ENCODE measurements around the gene RTP2.

RTP2 gene

GRCh38 chr3:187673012-187673411, 29.3 kb downstream of the RTP2 start:
- H3K4me2 ChIP-seq (ENCODE audit: low read depth, low read length), result no peak overlapping the region
- H3K9ac ChIP-seq (ENCODE audit: low read length), result no peak overlapping the region
- no peaks in the 10 kb centered on the region for H3K36me3 ChIP-seq (replicated peaks; ENCODE audit: insufficient read depth, low read length)
- DNase-seq, result no peak
- H2AFZ ChIP-seq (ENCODE audit: low read length), result no peak overlapping the region
- no peaks in the 10 kb centered on the region for H3K79me2 ChIP-seq (ENCODE audit: low read length)
- no peaks in the 10 kb centered on the region for H3K4me1 ChIP-seq (ENCODE audit: low read length)
- no peaks in the 10 kb centered on the region for H3F3A ChIP-seq (ENCODE audit: insufficient read depth, low read length)
- TF ChIP-seq EZH2 (optimal IDR thresholded peaks at IDR 0.05; ENCODE audit: low read depth, low read length), result no peak
- TF ChIP-seq EZH2phosphoT487 (IDR thresholded peaks at IDR 0.05; ENCODE audit: low read length), result no peak
- no peak for TF ChIP-seq CTCF (IDR thresholded peaks at IDR 0.05; ENCODE audit: low read length)
- H3K9me3 ChIP-seq (replicated peaks; ENCODE audit: insufficient read depth, low read length), result no peaks in the 10 kb centered on the region
- no peaks in the 10 kb centered on the region for H3K27me3 ChIP-seq (replicated peaks; ENCODE audit: insufficient read depth, low read length)
- no peak overlapping the region for H3K4me3 ChIP-seq (ENCODE audit: low read length)
- no peaks in the 10 kb centered on the region for H3K9me2 ChIP-seq (replicated peaks; ENCODE audit: insufficient read depth, low read length)
- no peak overlapping the region for H3K27ac ChIP-seq (ENCODE audit: low read length)
- H4K20me1 ChIP-seq (ENCODE audit: insufficient read depth, low read length), result no peaks in the 10 kb centered on the region

- Histone ChIP-seq H3K4me1 (ENCODE audit: low read length) (no peaks in the 10 kb centered on the region), H3K4me2 (ENCODE audit: low read depth, low read length) (no peak within 1 kb of the TSS), H3K79me2 (ENCODE audit: low read length) (no peaks in the 10 kb centered on the region), H3K9me2 (replicated peaks; ENCODE audit: insufficient read depth, low read length) (no peaks in the 10 kb centered on the region), H3K9ac (ENCODE audit: low read length) (no peak within 1 kb of the TSS), H3K36me3 (replicated peaks; ENCODE audit: insufficient read depth, low read length) (no peaks in the 10 kb centered on the region), H3K27ac (ENCODE audit: low read length) (no peak within 1 kb of the TSS), H3F3A (ENCODE audit: insufficient read depth, low read length) (no peaks in the 10 kb centered on the region), H3K9me3 (replicated peaks; ENCODE audit: insufficient read depth, low read length) (no peaks in the 10 kb centered on the region), H3K4me3 (ENCODE audit: low read length) (no peak within 1 kb of the TSS), H4K20me1 (ENCODE audit: insufficient read depth, low read length) (no peaks in the 10 kb centered on the region), H2AFZ (ENCODE audit: low read length) (no peak within 1 kb of the TSS), H3K27me3 (replicated peaks; ENCODE audit: insufficient read depth, low read length) (no peaks in the 10 kb centered on the region)
- DNase-seq, result peak; percentile 42
- no peak for TF ChIP-seq CTCF (IDR thresholded peaks at IDR 0.05; ENCODE audit: low read length)
- TF ChIP-seq EZH2 (optimal IDR thresholded peaks at IDR 0.05; ENCODE audit: low read depth, low read length), result no peak
- TF ChIP-seq EZH2phosphoT487 (IDR thresholded peaks at IDR 0.05; ENCODE audit: low read length), result no peak
Measured at GRCh38 chr3:187669675-187670504, 32.5 kb downstream of the RTP2 start, which contains the start of gene SST. SST (minus strand) TSS chr3:187670394; CDS start chr3:187670291, 103 bp downstream.

- Histone ChIP-seq H2AFZ (ENCODE audit: low read length) (no peak overlapping the region), H3K4me2 (ENCODE audit: low read depth, low read length) (no peak overlapping the region), H3K4me3 (ENCODE audit: low read length) (no peak overlapping the region), H3K79me2 (ENCODE audit: low read length) (no peaks in the 10 kb centered on the region), H3K36me3 (replicated peaks; ENCODE audit: insufficient read depth, low read length) (no peaks in the 10 kb centered on the region), H3K27ac (ENCODE audit: low read length) (no peak overlapping the region), H3K9me3 (replicated peaks; ENCODE audit: insufficient read depth, low read length) (no peaks in the 10 kb centered on the region), H3F3A (ENCODE audit: insufficient read depth, low read length) (no peaks in the 10 kb centered on the region), H3K27me3 (replicated peaks; ENCODE audit: insufficient read depth, low read length) (no peaks in the 10 kb centered on the region), H3K4me1 (ENCODE audit: low read length) (peaks cover 7% of the 10 kb centered on the region), H3K9me2 (replicated peaks; ENCODE audit: insufficient read depth, low read length) (no peaks in the 10 kb centered on the region), H4K20me1 (ENCODE audit: insufficient read depth, low read length) (no peaks in the 10 kb centered on the region), H3K9ac (ENCODE audit: low read length) (no peak overlapping the region)
- TF ChIP-seq EZH2 (optimal IDR thresholded peaks at IDR 0.05; ENCODE audit: low read depth, low read length), result no peak
- TF ChIP-seq CTCF (IDR thresholded peaks at IDR 0.05; ENCODE audit: low read length), result no peak
- no peak for TF ChIP-seq EZH2phosphoT487 (IDR thresholded peaks at IDR 0.05; ENCODE audit: low read length)
- no peak for DNase-seq
Measured at GRCh38 chr3:187667526-187667925, 34.8 kb downstream of the RTP2 start.

All from MM.1S (cell line).